Stimulated activated CD4-positive, alpha-beta T cell treated with anti-CD3 and anti-CD28 coated beads, Interleukin-2, amount 100 ng/mL, for 48 hours (primary cell): ENCODE measurements around the gene SLC26A11.
A peak's percentile ranks its signal among the peaks of the same experiment; 100 is the strongest.
"Not testable (repeated sequence)": the region's sequence is repeated elsewhere in the genome, so short reads cannot be mapped to it uniquely, and the experiment has no call there.

Source experiments
- DNase-seq, 2 donors: peaks; one replicate each; pipeline ENCODE4 v3.0.0-alpha.2; 2020

The SLC26A11 gene

DNA sequence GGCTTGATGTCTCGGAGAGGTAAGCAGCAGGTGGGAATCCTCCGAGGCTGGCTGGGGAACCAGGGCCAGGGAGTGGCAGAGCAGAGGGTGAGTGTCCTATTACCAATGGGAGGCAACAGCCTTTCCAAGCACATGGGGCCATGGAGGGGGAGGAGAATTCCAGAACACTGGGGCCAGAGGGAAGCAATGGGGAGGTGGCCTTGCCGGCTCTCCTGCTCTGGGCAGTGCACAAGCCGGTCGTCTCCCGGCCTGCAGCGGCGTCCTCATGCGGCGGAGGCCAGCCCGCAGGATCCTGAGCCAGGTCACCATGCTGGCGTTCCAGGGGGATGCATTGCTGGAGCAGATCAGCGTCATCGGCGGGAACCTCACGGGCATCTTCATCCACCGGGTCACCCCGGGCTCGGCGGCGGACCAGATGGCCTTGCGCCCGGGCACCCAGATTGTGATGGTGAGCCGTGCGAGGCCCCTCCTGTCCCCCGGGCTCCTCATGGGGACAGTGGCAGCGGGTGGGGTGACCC lies 22.0 kb upstream of the SLC26A11 start:
- no peak for DNase-seq

GRCh38 chr17:80199295-80199694 lies 20.9 kb upstream of the SLC26A11 start:
- DNase-seq = not testable (repeated sequence)

DNA sequence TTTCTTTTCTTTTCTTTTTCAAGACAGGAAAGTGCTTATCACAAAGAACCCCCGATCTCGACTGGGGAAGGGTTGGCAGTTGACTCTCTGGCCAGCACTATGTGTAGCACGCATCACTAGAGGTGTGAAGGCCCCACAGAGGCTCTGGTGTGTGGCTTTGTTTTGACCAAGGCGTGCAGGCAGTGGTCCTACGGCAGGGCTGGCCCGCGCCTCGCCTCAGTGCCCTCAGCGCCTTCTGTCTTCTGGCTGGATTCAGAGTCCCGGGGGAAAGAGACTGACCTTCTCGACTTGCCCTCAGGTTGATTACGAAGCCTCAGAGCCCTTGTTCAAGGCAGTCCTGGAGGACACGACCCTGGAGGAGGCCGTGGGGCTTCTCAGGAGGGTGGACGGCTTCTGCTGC lies 18.8 kb upstream of the SLC26A11 start:
- no peak for DNase-seq

- no peak for DNase-seq
These were observed 18.0 kb upstream of the SLC26A11 start for GRCh38 chr17:80202197-80202596.

DNA sequence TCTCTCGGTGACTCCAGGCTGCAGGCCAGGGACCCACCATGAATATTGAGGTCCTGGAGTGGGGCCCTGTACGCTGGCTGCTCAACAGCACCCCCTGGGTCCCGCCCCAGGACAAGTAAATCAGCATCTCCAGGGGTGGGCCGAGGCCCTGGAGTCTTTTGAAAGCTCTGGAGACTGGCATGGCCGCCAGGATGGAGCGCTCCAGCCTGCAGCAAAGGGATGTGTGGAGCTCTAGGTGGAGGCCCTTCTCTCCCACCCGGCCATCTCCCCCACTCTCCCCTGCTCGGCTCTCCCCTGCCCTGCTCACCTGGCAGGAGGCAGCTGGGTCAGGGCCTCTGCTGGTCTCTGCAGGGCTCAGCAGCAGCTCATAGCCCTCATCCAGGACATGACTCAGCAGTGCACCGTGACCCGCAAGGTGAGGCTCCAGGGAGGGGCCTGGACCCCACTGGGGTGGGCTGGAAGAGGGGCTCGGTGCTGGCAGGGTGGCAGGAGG lies 16.7 kb upstream of the SLC26A11 start:
- DNase-seq = no peak

DNA sequence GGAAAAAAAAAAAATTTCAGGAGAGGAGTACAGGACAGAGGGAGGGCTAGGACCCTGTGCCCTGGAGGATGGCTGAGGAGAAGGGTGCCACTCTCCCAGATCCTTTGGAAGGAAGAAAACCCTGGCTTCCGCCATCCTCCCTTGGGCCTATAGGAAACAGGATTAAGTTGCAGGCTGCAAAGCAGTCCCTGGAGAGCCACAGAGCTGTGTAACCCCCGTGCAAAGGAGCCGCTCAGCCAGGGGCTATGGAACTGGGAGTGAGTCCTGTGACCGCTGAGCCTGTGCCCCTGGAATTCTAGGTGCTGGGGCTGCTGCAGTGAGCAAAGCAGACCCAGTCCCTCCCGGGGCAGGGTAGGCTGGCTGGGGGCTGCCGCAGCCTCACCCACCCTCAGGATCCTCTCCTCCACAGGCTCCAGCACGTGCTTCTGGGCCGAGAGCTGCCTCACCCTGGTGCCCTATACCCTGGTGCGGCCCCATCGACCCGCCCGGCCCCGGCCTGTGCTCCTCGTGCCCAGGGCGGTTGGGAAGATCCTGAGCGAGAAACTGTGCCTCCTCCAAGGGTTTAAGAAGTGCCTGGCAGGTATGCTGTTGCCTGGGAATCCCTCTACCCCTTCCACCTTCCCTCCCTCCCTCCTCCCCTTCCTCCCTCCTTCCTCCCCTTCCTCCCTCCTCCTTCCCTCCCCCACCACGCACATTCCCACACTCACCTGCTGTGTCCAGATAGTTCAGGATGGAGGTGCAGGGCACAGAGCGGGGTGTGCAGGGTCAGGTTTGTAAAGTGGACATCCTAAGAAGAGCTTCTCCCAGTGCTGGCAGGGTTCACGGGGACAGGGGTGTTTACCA lies 15.4 kb upstream of the SLC26A11 start:
- no peak for DNase-seq

DNA sequence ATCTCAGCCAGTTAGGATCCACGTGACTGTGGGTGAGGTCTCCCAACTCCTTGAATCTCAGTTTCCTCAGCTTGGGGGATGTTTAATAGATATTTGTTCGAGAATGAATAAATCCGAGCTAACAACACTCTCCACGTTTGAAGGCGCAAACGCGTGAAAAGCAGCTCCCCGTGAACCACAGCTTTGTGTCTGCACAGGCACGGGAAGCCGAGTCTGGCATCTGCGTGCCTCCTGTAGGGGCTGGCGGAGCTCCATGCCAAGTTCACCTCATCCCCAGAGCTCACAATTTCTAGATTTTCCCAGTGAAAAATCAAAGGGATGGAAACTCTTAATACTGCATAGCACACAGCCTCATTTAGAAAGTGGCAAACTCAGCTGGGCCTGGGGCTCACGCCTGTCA lies 14.4 kb upstream of the SLC26A11 start:
- DNase-seq = no peak

DNA sequence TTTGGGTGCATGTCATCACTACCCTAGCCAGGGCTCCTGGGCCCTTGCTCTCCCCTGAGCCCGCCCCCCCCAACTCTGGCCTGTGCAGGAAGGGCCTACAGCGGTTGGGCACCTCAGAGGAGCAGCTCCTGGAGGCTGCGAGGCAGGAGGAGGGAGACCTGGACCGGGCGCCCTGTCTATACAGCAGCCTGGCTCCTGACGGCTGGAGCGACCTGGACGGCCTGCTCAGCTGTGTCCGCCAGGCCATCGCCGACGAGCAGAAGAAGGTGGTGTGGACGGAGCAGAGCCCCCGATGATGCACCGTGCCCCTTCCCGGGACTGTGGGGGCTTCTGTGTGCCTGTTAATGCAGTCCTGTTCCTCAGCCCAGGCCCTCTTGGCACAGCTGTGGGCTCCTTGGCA lies 12.2 kb upstream of the SLC26A11 start:
- no peak for DNase-seq

DNA sequence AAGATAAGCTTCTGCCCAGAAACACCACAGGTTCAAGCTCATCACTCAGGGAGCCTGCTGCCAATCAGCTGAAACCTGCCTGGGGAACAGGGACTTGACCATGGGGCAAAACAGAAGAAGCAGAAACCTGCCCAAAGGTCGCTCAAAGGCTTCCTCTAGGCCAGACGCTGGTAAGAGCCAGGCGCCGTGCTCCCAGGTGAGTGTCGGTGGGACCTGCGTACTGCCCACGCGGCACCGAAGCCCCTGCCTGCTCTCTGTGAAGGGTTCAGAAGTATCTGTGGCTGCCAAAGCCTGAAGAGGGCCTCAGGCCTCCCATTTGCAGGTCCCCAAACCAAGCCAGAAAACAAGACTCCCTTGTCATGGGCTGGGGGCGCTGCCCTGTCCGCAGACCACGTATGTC lies 10.5 kb upstream of the SLC26A11 start:
- DNase-seq = no peak

GRCh38 chr17:80210348-80211108 lies 9.7 kb upstream of the SLC26A11 start:
- DNase-seq = no peak

GRCh38 chr17:80212109-80212508 lies 8.1 kb upstream of the SLC26A11 start:
- no peak for DNase-seq

GRCh38 chr17:80212511-80212910 lies 7.7 kb upstream of the SLC26A11 start:
- DNase-seq = no peak

- DNase-seq = no peak
These were observed 7.1 kb upstream of the SLC26A11 start for GRCh38 chr17:80212962-80213642.

DNA sequence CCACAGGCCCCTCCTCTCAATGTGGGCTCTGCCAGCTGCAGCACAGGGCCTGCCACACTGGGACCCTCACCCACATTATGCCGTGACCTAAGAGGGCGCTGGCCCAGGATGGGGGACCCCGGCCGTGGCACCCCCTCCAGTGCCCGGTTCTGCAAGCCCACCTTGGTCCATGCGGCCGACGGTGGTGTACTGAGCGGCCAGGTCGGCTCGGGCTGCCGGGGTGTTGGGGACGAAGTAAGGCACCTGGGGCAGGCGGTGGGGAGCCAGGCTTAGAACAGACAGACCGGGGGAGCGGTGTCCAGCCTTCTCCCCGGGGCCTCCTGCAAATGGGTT lies 6.6 kb upstream of the SLC26A11 start:
- no peak for DNase-seq

DNA sequence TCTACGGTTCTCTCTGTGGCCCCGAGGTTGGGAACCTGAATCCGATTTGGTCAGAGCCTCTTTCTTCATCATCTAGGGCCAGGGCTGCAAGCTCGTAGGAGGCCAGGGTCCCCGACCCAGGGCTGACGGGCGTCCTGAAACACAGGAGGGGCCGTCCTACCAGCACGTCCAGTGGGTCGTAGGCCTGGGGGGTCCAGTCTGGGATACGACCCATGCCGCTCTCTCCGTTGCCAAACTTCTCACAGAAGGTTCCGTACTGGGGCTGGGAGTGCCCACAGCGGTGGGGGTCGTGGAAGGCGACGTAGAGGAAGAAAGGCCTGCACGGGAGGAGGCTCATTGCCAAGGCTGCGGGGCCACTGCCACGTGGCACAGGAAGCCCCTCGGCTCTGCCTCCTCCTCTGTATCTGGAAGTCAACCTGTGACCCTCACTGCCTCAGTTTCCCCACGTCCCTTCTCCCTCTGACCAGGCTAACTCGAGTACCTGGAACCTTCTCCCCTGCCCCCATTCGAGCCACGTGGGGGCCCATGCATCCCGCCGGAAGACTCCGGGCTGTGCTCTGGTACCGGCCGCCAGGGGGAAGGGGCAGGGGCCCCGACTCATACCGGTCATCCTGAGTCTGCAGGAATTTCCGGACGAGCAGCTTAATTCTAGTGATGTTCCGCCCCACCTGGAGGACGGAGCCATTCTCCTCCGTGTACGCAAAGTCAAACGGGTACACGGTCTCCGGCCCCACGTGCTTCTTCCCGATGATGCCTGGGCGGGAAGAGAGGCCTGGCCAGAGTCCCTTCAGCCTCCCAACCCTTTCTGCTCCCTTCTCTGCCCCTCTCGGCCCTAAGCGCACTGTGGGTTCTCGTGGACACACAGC lies 6.0 kb upstream of the SLC26A11 start:
- DNase-seq = no peak

- no peak for DNase-seq
These were observed 5.4 kb upstream of the SLC26A11 start for GRCh38 chr17:80214878-80215210.

DNA sequence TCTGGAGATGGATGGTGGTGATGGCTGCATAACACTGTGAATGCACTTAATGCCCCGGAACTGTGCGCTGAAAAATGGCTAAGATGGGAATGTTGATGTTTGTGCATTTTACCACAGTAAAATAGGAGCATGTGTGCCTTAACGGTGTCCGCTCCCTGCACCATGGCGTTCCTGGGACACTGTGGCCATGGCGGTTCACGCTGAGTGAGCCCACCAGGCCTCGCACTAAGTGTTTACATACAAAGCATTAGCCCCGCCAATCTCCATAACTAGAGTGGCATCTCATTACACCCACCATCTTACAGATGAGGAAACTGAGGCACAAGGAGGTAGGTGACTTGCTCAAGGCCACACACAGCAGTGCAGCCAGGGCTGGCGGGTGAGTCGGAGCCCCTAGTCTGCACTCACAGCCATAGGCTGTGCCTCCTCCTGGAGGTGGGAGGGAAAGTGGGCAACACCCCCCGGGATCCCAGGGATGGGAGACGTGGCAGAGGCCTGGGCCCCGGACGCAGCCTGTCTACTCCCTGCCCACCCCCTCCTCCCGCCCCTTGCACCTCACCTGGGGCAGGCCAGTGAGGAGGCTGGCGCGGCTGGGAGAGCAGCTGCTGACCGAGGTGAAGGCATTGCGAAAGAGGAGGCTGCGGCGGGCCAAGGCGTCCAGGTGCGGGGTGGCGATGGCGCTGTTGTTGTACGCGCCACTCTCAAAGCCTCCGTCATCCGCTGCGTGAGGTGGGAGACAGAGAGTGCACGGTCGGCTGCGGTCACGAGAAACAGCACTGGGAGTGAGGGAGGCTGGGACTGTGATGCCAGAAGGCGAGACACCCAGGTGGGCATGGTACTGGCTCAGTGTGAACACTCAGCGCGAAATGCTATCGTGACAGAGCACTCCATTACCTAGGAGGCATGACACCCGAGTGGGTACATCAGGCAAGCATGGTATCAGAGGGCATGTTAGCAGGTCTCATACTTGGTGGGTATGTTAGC lies 3.5 kb upstream of the SLC26A11 start:
- no peak for DNase-seq

DNA sequence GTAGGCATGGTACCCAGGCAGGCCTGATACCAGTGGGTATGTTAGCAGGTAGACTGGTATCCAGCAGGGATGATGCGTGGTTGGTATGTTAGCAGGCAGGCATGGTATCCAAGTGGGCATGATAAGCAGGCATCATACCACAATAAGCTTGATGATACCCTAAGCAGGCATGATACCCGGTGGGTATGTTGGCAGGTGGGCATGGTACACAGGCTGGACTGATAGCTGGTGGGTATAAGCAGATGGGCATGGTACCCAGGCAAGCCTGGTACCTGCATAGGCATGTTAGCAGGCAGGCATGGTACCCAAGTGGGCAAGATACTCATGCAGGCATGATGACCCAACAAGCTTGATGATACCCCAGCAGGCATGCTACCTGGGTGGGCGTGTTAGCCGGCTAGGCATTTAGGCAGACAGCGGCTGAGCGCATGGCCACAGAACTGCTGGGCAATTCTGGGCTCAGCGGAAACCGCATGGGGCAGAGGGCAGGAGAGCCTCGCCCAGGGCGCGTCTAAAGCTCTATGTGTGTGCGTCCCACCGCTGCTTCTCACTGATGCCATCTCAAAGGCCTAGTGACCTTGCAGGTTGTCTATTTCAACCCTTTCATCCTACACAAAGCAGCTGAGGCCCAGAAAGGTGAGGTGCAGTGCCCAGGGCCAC lies 2.4 kb upstream of the SLC26A11 start:
- no peak for DNase-seq

DNA sequence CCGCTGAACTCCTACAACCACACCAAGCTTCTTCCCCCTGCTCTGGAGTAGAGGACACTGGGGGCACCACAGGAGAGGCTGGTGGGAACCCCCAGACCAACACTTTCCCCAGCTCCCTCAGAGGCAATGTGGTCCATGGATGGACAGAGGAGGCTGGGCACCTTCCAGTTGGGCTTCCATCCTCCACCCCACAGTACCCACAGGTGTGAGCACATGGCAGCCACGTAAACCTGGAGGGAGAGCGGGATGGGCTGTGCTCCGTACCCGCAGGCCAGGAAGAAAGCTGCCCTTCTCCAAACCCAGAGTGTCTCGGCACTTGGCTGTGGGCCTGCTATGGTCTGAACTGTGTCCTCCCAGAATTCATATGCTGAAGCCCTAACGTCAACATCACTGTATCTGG lies 1.8 kb upstream of the SLC26A11 start:
- no peak for DNase-seq

GRCh38 chr17:80219013-80219762 lies 1.0 kb upstream of the SLC26A11 start:
- peak; percentile 88 to 91 for DNase-seq
